Activated T-cell treated with anti-CD3 and anti-CD28 coated beads, Interleukin-2, amount 50 U/mL, for 4 hours (primary cell): ENCODE measurements around the gene KRTCAP2. TPM values are rescaled to one million over a fixed set of nuclear protein-coding genes. Genes with fewer than 3 reads are reported as not detected.
"Not testable (repeated sequence)": the region's sequence is repeated elsewhere in the genome, so short reads cannot be mapped to it uniquely, and the experiment has no call there.

ENCODE experiments used
- ATAC-seq, 2 donors: fragments of 200-7000 bp; cut with Tn5 transposase; one replicate each; pipeline ENCODE4 v1.10.0; 2021
- DNase-seq: peaks from one replicate; pipeline ENCODE4 v3.0.0-alpha.2; 2020
- H3K27me3 Mint-ChIP-seq: one replicate; pipeline ENCODE4 v1.8.0; 2021; ENCODE audit warnings: low read depth, mixed read lengths
- H3K36me3 Mint-ChIP-seq: one replicate; pipeline ENCODE4 v1.8.0; 2022; ENCODE audit warnings: mixed read lengths; ENCODE audit not compliant: insufficient read depth
- H3K4me1 Mint-ChIP-seq: one replicate; pipeline ENCODE4 v1.8.0; 2021; ENCODE audit warnings: low read depth, mixed read lengths
- H3K4me3 Mint-ChIP-seq: one replicate; pipeline ENCODE4 v1.8.0; 2021; ENCODE audit warnings: mild to moderate bottlenecking, moderate library complexity, mixed read lengths
- H3K9me3 Mint-ChIP-seq: one replicate; pipeline ENCODE4 v1.8.0; 2021; ENCODE audit warnings: mixed read lengths
- total RNA-seq, 3 donors: library from RNA; stranded (reverse); gene quantifications; one replicate each; pipeline ENCODE4 v1.2.1, GENCODE V29; 2021

The KRTCAP2 gene
- total RNA-seq, 3 donors from 2014 or later, result 191 to 204 (median 193) TPM

GRCh38 chr1:155193275-155193990 lies 20.3 kb upstream of the KRTCAP2 start:
- DNase-seq, result peak; percentile 65
- peak overlapping the region; percentile 85 for H3K4me3 Mint-ChIP-seq
- H3K27me3 Mint-ChIP-seq, result no peaks in the 10 kb centered on the region
- peaks cover 28% of the 10 kb centered on the region for H3K4me1 Mint-ChIP-seq
- H3K9me3 Mint-ChIP-seq, result no peaks in the 10 kb centered on the region
- no peaks in the 10 kb centered on the region for H3K36me3 Mint-ChIP-seq
- ATAC-seq, result peak; percentile 44 to 59

GRCh38 chr1:155192346-155193274 lies 19.5 kb upstream of the KRTCAP2 start:
- no peaks in the 10 kb centered on the region for H3K27me3 Mint-ChIP-seq
- H3K4me3 Mint-ChIP-seq, result peak overlapping the region; percentile 85
- peaks cover 32% of the 10 kb centered on the region for H3K4me1 Mint-ChIP-seq
- ATAC-seq (no peak), DNase-seq (peak; percentile 30)
- no peaks in the 10 kb centered on the region for H3K36me3 Mint-ChIP-seq
- H3K9me3 Mint-ChIP-seq, result no peaks in the 10 kb centered on the region

GRCh38 chr1:155191904-155192303 lies 18.8 kb upstream of the KRTCAP2 start:
- Mint-ChIP-seq H3K36me3 (no peaks in the 10 kb centered on the region), H3K4me3 (no peak overlapping the region), H3K27me3 (no peaks in the 10 kb centered on the region), H3K9me3 (no peaks in the 10 kb centered on the region), H3K4me1 (peaks cover 32% of the 10 kb centered on the region)
- DNase-seq, result no peak
- no peak for ATAC-seq

GRCh38 chr1:155189926-155190325 lies 16.8 kb upstream of the KRTCAP2 start:
- not testable (repeated sequence) for H3K4me3 Mint-ChIP-seq, H3K9me3 Mint-ChIP-seq, H3K27me3 Mint-ChIP-seq, ATAC-seq, H3K36me3 Mint-ChIP-seq, DNase-seq
- peaks cover 28% of the 10 kb centered on the region for H3K4me1 Mint-ChIP-seq

GRCh38 chr1:155188268-155188667 lies 15.2 kb upstream of the KRTCAP2 start:
- Mint-ChIP-seq H3K4me3 (no peak overlapping the region), H3K36me3 (peaks cover 4% of the 10 kb centered on the region), H3K4me1 (peaks cover 15% of the 10 kb centered on the region), H3K9me3 (no peaks in the 10 kb centered on the region), H3K27me3 (no peaks in the 10 kb centered on the region)
- no peak for DNase-seq
- ATAC-seq, result no peak

GRCh38 chr1:155187456-155187891 lies 14.4 kb upstream of the KRTCAP2 start:
- peaks cover 5% of the 10 kb centered on the region for H3K36me3 Mint-ChIP-seq
- no peak overlapping the region for H3K4me3 Mint-ChIP-seq
- H3K27me3 Mint-ChIP-seq, result no peaks in the 10 kb centered on the region

GRCh38 chr1:155186794-155187455 lies 13.8 kb upstream of the KRTCAP2 start:
- Mint-ChIP-seq H3K9me3 (no peaks in the 10 kb centered on the region), H3K36me3 (peaks cover 5% of the 10 kb centered on the region), H3K27me3 (no peaks in the 10 kb centered on the region), H3K4me1 (peaks cover 5% of the 10 kb centered on the region), H3K4me3 (no peak overlapping the region)
- ATAC-seq (no peak), DNase-seq (no peak)

More at GRCh38 chr1:155187456-155187891, 14.4 kb upstream of the KRTCAP2 start:
- H3K4me1 Mint-ChIP-seq, result peaks cover 10% of the 10 kb centered on the region
- no peak for DNase-seq
- H3K9me3 Mint-ChIP-seq, result no peaks in the 10 kb centered on the region
- no peak for ATAC-seq

- Mint-ChIP-seq H3K27me3 (no peaks in the 10 kb centered on the region), H3K4me3 (no peak overlapping the region), H3K36me3 (peaks cover 8% of the 10 kb centered on the region), H3K4me1 (peaks cover 4% of the 10 kb centered on the region), H3K9me3 (no peaks in the 10 kb centered on the region)
- DNase-seq, result no peak
- ATAC-seq, result no peak
These were observed 13.1 kb upstream of the KRTCAP2 start for GRCh38 chr1:155186067-155186793.

- Mint-ChIP-seq H3K4me3 (no peak overlapping the region), H3K9me3 (no peaks in the 10 kb centered on the region), H3K27me3 (no peaks in the 10 kb centered on the region), H3K36me3 (peaks cover 8% of the 10 kb centered on the region), H3K4me1 (peaks cover 4% of the 10 kb centered on the region)
- no peak for ATAC-seq
- no peak for DNase-seq
These were observed 12.6 kb upstream of the KRTCAP2 start for GRCh38 chr1:155185783-155186066.

- H3K4me1 Mint-ChIP-seq, result peaks cover 4% of the 10 kb centered on the region
- no peaks in the 10 kb centered on the region for H3K9me3 Mint-ChIP-seq
- no peaks in the 10 kb centered on the region for H3K27me3 Mint-ChIP-seq
- H3K4me3 Mint-ChIP-seq, result no peak overlapping the region
- ATAC-seq (no peak), DNase-seq (no peak)
- H3K36me3 Mint-ChIP-seq, result peaks cover 8% of the 10 kb centered on the region
These were observed 12.0 kb upstream of the KRTCAP2 start for GRCh38 chr1:155184835-155185782.

- Mint-ChIP-seq H3K36me3 (peaks cover 8% of the 10 kb centered on the region), H3K4me1 (peaks cover 4% of the 10 kb centered on the region), H3K27me3 (no peaks in the 10 kb centered on the region), H3K4me3 (no peak overlapping the region), H3K9me3 (no peaks in the 10 kb centered on the region)
- ATAC-seq (no peak), DNase-seq (no peak)
These were observed 11.3 kb upstream of the KRTCAP2 start for GRCh38 chr1:155184351-155184811.

GRCh38 chr1:155183775-155184221 lies 10.7 kb upstream of the KRTCAP2 start:
- Mint-ChIP-seq H3K27me3 (no peaks in the 10 kb centered on the region), H3K36me3 (peaks cover 8% of the 10 kb centered on the region), H3K4me1 (peaks cover 4% of the 10 kb centered on the region), H3K9me3 (no peaks in the 10 kb centered on the region), H3K4me3 (no peak overlapping the region)
- ATAC-seq (no peak), DNase-seq (no peak)

GRCh38 chr1:155182052-155182550 lies 9.0 kb upstream of the KRTCAP2 start:
- Mint-ChIP-seq H3K36me3 (peaks cover 8% of the 10 kb centered on the region), H3K9me3 (no peaks in the 10 kb centered on the region), H3K27me3 (no peaks in the 10 kb centered on the region), H3K4me1 (no peaks in the 10 kb centered on the region), H3K4me3 (no peak overlapping the region)
- DNase-seq, result no peak
- ATAC-seq, result no peak
